ENCODE data around the gene EPHB1. TPM values are rescaled to one million over a fixed set of nuclear protein-coding genes. Genes with fewer than 3 reads are reported as not detected.
A peak's percentile ranks its signal among the peaks of the same experiment; 100 is the strongest.

The EPHB1 gene
- total RNA-seq, 5 donors from 2014 or later (not counting 1 experiment from before 2014, with no cell fraction given): 0.28 to 0.72 (median 0.31) TPM; not detected in 1

DNA sequence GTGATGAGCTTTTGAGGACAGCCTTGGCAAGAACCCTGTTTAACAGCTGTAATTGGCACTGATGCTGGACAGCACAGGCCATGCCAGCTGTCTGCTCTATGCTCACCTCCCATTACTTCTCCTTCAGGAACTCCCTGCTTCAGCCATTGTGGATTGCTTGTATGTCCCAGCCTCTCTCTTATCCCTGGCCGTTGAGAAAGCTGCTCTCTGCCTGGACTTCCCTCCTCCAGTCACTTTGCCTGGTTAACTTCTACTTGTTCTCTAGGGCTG is 444.5 kb downstream of the EPHB1 start:
- ChIA-PET POLR2A (no interaction called here), CTCF (no interaction called here)
- H3K9me3 Mint-ChIP-seq: no peaks in the 10 kb centered on the region
- no peak overlapping the region for H3K4me3 Mint-ChIP-seq
- DNase-seq (no peak), ATAC-seq (replicated peaks in 1 of 4) (no peak)
- no peaks in the 10 kb centered on the region for H3K9me3 ChIP-seq
- no peaks in the 10 kb centered on the region for H3K36me3 Mint-ChIP-seq
- no CpG with 5 or more reads among the region's 1 CpG for WGBS (ENCODE audit: insufficient coverage)
- H3K27ac Mint-ChIP-seq: no peak overlapping the region
- no peak overlapping the region for H3K4me3 ChIP-seq (ENCODE audit: control insufficient read depth in 1 of 2, extremely low read depth in 1 of 2, low read length in 1 of 2)
- no peaks in the 10 kb centered on the region for H3K36me3 ChIP-seq (ENCODE audit: control insufficient read depth in 2 of 2, extremely low read depth in 1 of 2, insufficient read depth in 1 of 2, low read length in 1 of 2)
- H3K4me1 ChIP-seq (ENCODE audit: control insufficient read depth in 1 of 2, extremely low read depth in 1 of 2, insufficient read depth in 2 of 2, low read length in 2 of 2): no peaks in the 10 kb centered on the region
- H3K27me3 Mint-ChIP-seq: peaks cover 0 to 20% of the 10 kb centered on the region in 2 donors
- peaks cover 0 to 10% of the 10 kb centered on the region in 2 experiments for H3K27me3 ChIP-seq (replicated peaks in 1 of 2; ENCODE audit: control insufficient read depth in 2 of 2, extremely low read depth in 1 of 2, insufficient read depth in 2 of 2, low read length in 1 of 2)
- no peak overlapping the region for H3K27ac ChIP-seq (ENCODE audit: low read length)
- H3K4me1 Mint-ChIP-seq: no peaks in the 10 kb centered on the region

- H3K36me3 ChIP-seq (ENCODE audit: control insufficient read depth in 2 of 2, extremely low read depth in 1 of 2, insufficient read depth in 1 of 2, low read length in 1 of 2): no peaks in the 10 kb centered on the region
- no peaks in the 10 kb centered on the region for H3K4me1 ChIP-seq (ENCODE audit: control insufficient read depth in 1 of 2, extremely low read depth in 1 of 2, insufficient read depth in 2 of 2, low read length in 2 of 2)
- H3K4me3 Mint-ChIP-seq: no peak overlapping the region
- peaks cover 0 to 10% of the 10 kb centered on the region in 2 experiments for H3K27me3 ChIP-seq (replicated peaks in 1 of 2; ENCODE audit: control insufficient read depth in 2 of 2, extremely low read depth in 1 of 2, insufficient read depth in 2 of 2, low read length in 1 of 2)
- ChIA-PET POLR2A (no interaction called here), CTCF (no interaction called here)
- no peak overlapping the region for H3K27ac Mint-ChIP-seq
- H3K4me1 Mint-ChIP-seq: no peaks in the 10 kb centered on the region
- H3K36me3 Mint-ChIP-seq: no peaks in the 10 kb centered on the region
- H3K27me3 Mint-ChIP-seq: peaks cover 0 to 20% of the 10 kb centered on the region in 2 donors
- no peaks in the 10 kb centered on the region for H3K9me3 Mint-ChIP-seq
- no peaks in the 10 kb centered on the region for H3K9me3 ChIP-seq
- ATAC-seq (replicated peaks in 1 of 4) (no peak), DNase-seq (no peak)
- H3K27ac ChIP-seq (ENCODE audit: low read length): no peak overlapping the region
- H3K4me3 ChIP-seq (ENCODE audit: control insufficient read depth in 1 of 2, extremely low read depth in 1 of 2, low read length in 1 of 2): no peak overlapping the region
Measured at GRCh38 chr3:135240426-135240825, 445.4 kb downstream of the EPHB1 start.

GRCh38 chr3:135242285-135242684 is 447.2 kb downstream of the EPHB1 start:
- Histone ChIP-seq H3K4me1 (ENCODE audit: control insufficient read depth in 1 of 2, extremely low read depth in 1 of 2, insufficient read depth in 2 of 2, low read length in 2 of 2) (no peaks in the 10 kb centered on the region), H3K27me3 (replicated peaks in 1 of 2; ENCODE audit: control insufficient read depth in 2 of 2, extremely low read depth in 1 of 2, insufficient read depth in 2 of 2, low read length in 1 of 2) (peaks cover 0 to 10% of the 10 kb centered on the region in 2 experiments), H3K36me3 (ENCODE audit: control insufficient read depth in 2 of 2, extremely low read depth in 1 of 2, insufficient read depth in 1 of 2, low read length in 1 of 2) (no peaks in the 10 kb centered on the region), H3K27ac (ENCODE audit: low read length) (no peak overlapping the region), H3K4me3 (ENCODE audit: control insufficient read depth in 1 of 2, extremely low read depth in 1 of 2, low read length in 1 of 2) (no peak overlapping the region), H3K9me3 (no peaks in the 10 kb centered on the region)
- H3K4me3 Mint-ChIP-seq: no peak overlapping the region
- ChIA-PET POLR2A (no interaction called here), CTCF (no interaction called here)
- WGBS (ENCODE audit: insufficient coverage): 100% methylated on average over 2 of the region's 2 CpGs
- DNase-seq: no peak
- no peaks in the 10 kb centered on the region for H3K36me3 Mint-ChIP-seq
- ATAC-seq (replicated peaks in 1 of 4): no peak
- H3K9me3 Mint-ChIP-seq: no peaks in the 10 kb centered on the region
- peaks cover 0 to 20% of the 10 kb centered on the region in 2 donors for H3K27me3 Mint-ChIP-seq
- no peaks in the 10 kb centered on the region for H3K4me1 Mint-ChIP-seq
- no peak overlapping the region for H3K27ac Mint-ChIP-seq

GRCh38 chr3:135243616-135244015 is 448.6 kb downstream of the EPHB1 start:
- H3K4me3 Mint-ChIP-seq: no peak overlapping the region
- H3K4me1 Mint-ChIP-seq: no peaks in the 10 kb centered on the region
- DNase-seq (no peak), ATAC-seq (replicated peaks in 1 of 4) (peak in 1 of 4 experiments; percentile 13)
- H3K36me3 Mint-ChIP-seq: no peaks in the 10 kb centered on the region
- ChIA-PET CTCF (no interaction called here), POLR2A (no interaction called here)
- H3K27ac Mint-ChIP-seq: no peak overlapping the region
- H3K9me3 Mint-ChIP-seq: no peaks in the 10 kb centered on the region
- H3K4me3 ChIP-seq (ENCODE audit: control insufficient read depth in 1 of 2, extremely low read depth in 1 of 2, low read length in 1 of 2): no peak overlapping the region
- no peaks in the 10 kb centered on the region for H3K36me3 ChIP-seq (ENCODE audit: control insufficient read depth in 2 of 2, extremely low read depth in 1 of 2, insufficient read depth in 1 of 2, low read length in 1 of 2)
- 70% methylated on average over 2 of the region's 3 CpGs for WGBS (ENCODE audit: insufficient coverage)
- H3K27me3 Mint-ChIP-seq: peaks cover 0 to 15% of the 10 kb centered on the region in 2 donors
- H3K9me3 ChIP-seq: no peaks in the 10 kb centered on the region
- peaks cover 0 to 10% of the 10 kb centered on the region in 2 experiments for H3K27me3 ChIP-seq (replicated peaks in 1 of 2; ENCODE audit: control insufficient read depth in 2 of 2, extremely low read depth in 1 of 2, insufficient read depth in 2 of 2, low read length in 1 of 2)
- H3K4me1 ChIP-seq (ENCODE audit: control insufficient read depth in 1 of 2, extremely low read depth in 1 of 2, insufficient read depth in 2 of 2, low read length in 2 of 2): no peaks in the 10 kb centered on the region
- no peak overlapping the region for H3K27ac ChIP-seq (ENCODE audit: low read length)

DNA sequence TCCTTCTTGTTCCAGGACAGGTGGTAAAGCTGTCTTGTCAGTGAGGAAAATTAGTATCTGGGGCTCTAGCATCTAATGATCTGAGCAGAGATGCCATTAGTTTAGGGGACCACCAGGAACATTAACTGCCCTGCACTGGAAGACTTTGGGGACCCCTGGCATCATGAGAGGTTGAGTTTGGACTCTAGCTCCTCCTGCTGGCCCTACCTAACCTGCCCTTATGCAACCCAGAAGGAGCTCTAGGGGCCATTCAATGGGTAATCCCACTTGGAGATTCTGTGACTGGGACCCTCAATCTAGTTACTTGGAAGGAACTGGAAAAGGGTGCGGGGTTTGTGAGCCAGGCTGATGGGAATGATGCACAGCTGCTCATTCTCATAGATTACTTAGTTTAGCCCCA is 451.0 kb downstream of the EPHB1 start:
- ATAC-seq (replicated peaks in 1 of 4): no peak
- H3K4me3 Mint-ChIP-seq: no peak overlapping the region
- H3K36me3 Mint-ChIP-seq: no peaks in the 10 kb centered on the region
- WGBS (ENCODE audit: insufficient coverage): no CpG with 5 or more reads among the region's 1 CpG
- no peaks in the 10 kb centered on the region for H3K4me1 ChIP-seq (ENCODE audit: control insufficient read depth in 1 of 2, extremely low read depth in 1 of 2, insufficient read depth in 2 of 2, low read length in 2 of 2)
- H3K9me3 ChIP-seq: no peaks in the 10 kb centered on the region
- H3K4me1 Mint-ChIP-seq: no peaks in the 10 kb centered on the region
- CTCF ChIA-PET: no interaction called here
- no peak overlapping the region for H3K4me3 ChIP-seq (ENCODE audit: control insufficient read depth in 1 of 2, extremely low read depth in 1 of 2, low read length in 1 of 2)
- H3K27me3 Mint-ChIP-seq: no peaks in the 10 kb centered on the region
- peaks cover 0 to 5% of the 10 kb centered on the region in 2 experiments for H3K27me3 ChIP-seq (replicated peaks in 1 of 2; ENCODE audit: control insufficient read depth in 2 of 2, extremely low read depth in 1 of 2, insufficient read depth in 2 of 2, low read length in 1 of 2)
- no peaks in the 10 kb centered on the region for H3K36me3 ChIP-seq (ENCODE audit: control insufficient read depth in 2 of 2, extremely low read depth in 1 of 2, insufficient read depth in 1 of 2, low read length in 1 of 2)
- H3K9me3 Mint-ChIP-seq: no peaks in the 10 kb centered on the region
- no peak for DNase-seq
- H3K27ac Mint-ChIP-seq: no peak overlapping the region
- H3K27ac ChIP-seq (ENCODE audit: low read length): no peak overlapping the region
- POLR2A ChIA-PET: no interaction called here

GRCh38 chr3:135248213-135248612 is 453.2 kb downstream of the EPHB1 start:
- Histone ChIP-seq H3K27me3 (replicated peaks in 1 of 2; ENCODE audit: control insufficient read depth in 2 of 2, extremely low read depth in 1 of 2, insufficient read depth in 2 of 2, low read length in 1 of 2) (no peaks in the 10 kb centered on the region), H3K9me3 (no peaks in the 10 kb centered on the region), H3K27ac (ENCODE audit: low read length) (no peak overlapping the region), H3K4me3 (ENCODE audit: control insufficient read depth in 1 of 2, extremely low read depth in 1 of 2, low read length in 1 of 2) (no peak overlapping the region), H3K36me3 (ENCODE audit: control insufficient read depth in 2 of 2, extremely low read depth in 1 of 2, insufficient read depth in 1 of 2, low read length in 1 of 2) (no peaks in the 10 kb centered on the region), H3K4me1 (ENCODE audit: control insufficient read depth in 1 of 2, extremely low read depth in 1 of 2, insufficient read depth in 2 of 2, low read length in 2 of 2) (no peaks in the 10 kb centered on the region)
- H3K9me3 Mint-ChIP-seq: no peaks in the 10 kb centered on the region
- no peaks in the 10 kb centered on the region for H3K4me1 Mint-ChIP-seq
- ATAC-seq (replicated peaks in 1 of 4) (no peak), DNase-seq (peak in 1 of 35 experiments; percentile 0)
- no peaks in the 10 kb centered on the region for H3K36me3 Mint-ChIP-seq
- ChIA-PET POLR2A (no interaction called here), CTCF (no interaction called here)
- no peak overlapping the region for H3K4me3 Mint-ChIP-seq
- no peaks in the 10 kb centered on the region for H3K27me3 Mint-ChIP-seq
- no peak overlapping the region for H3K27ac Mint-ChIP-seq
- WGBS (ENCODE audit: insufficient coverage): 86% methylated on average over 12 of the region's 12 CpGs

- H3K27ac Mint-ChIP-seq: no peak overlapping the region
- DNase-seq: no peak
- H3K27me3 Mint-ChIP-seq: no peaks in the 10 kb centered on the region
- H3K9me3 Mint-ChIP-seq: no peaks in the 10 kb centered on the region
- Histone ChIP-seq H3K36me3 (ENCODE audit: control insufficient read depth in 2 of 2, extremely low read depth in 1 of 2, insufficient read depth in 1 of 2, low read length in 1 of 2) (no peaks in the 10 kb centered on the region), H3K4me3 (ENCODE audit: control insufficient read depth in 1 of 2, extremely low read depth in 1 of 2, low read length in 1 of 2) (no peak overlapping the region), H3K9me3 (no peaks in the 10 kb centered on the region), H3K27me3 (replicated peaks in 1 of 2; ENCODE audit: control insufficient read depth in 2 of 2, extremely low read depth in 1 of 2, insufficient read depth in 2 of 2, low read length in 1 of 2) (no peaks in the 10 kb centered on the region), H3K27ac (ENCODE audit: low read length) (no peak overlapping the region), H3K4me1 (ENCODE audit: control insufficient read depth in 1 of 2, extremely low read depth in 1 of 2, insufficient read depth in 2 of 2, low read length in 2 of 2) (no peaks in the 10 kb centered on the region)
- ChIA-PET POLR2A (no interaction called here), CTCF (no interaction called here)
- 96% methylated on average over 4 of the region's 5 CpGs for WGBS (ENCODE audit: insufficient coverage)
- no peak overlapping the region for H3K4me3 Mint-ChIP-seq
- no peaks in the 10 kb centered on the region for H3K4me1 Mint-ChIP-seq
- no peak for ATAC-seq (replicated peaks in 1 of 4)
- no peaks in the 10 kb centered on the region for H3K36me3 Mint-ChIP-seq
Measured at GRCh38 chr3:135249186-135249585, 454.1 kb downstream of the EPHB1 start.

Data from T-cell (primary cell).